Measurements from ENCODE around the gene OLFM3.

GRCh38 chr1:101965341-101965740 lies 31.4 kb downstream of the OLFM3 start:
- no peak for TF ChIP-seq CTCF (IDR thresholded peaks at IDR 0.05; ENCODE audit: insufficient read depth, low read length)
- no peak for TF ChIP-seq POLR2AphosphoS5 (IDR thresholded peaks at IDR 0.05; ENCODE audit: low read depth)
- no peak for TF ChIP-seq GABPA (IDR thresholded peaks at IDR 0.05; ENCODE audit: low read depth)

Data from HL-60 (cell line).